Measurements from ENCODE around the gene PM20D1.
"Not testable (repeated sequence)": the region's sequence is repeated elsewhere in the genome, so short reads cannot be mapped to it uniquely, and the experiment has no call there.

Gene PM20D1

GRCh38 chr1:205826016-205826806 lies 23.7 kb downstream of the PM20D1 start:
- no peak for TF ChIP-seq POLR2A (IDR thresholded peaks at IDR 0.05; ENCODE audit: low read length)
- TF ChIP-seq GATA1 (IDR thresholded peaks at IDR 0.05; ENCODE audit: low read depth, low read length), result no peak

GRCh38 chr1:205824180-205824579 lies 25.8 kb downstream of the PM20D1 start:
- DNase-seq, result no peak
- no peak for TF ChIP-seq GATA1 (IDR thresholded peaks at IDR 0.05; ENCODE audit: low read depth, low read length)
- TF ChIP-seq POLR2A (IDR thresholded peaks at IDR 0.05; ENCODE audit: low read length), result no peak

More at GRCh38 chr1:205826016-205826806, 23.7 kb downstream of the PM20D1 start:
- no peak for DNase-seq

- DNase-seq, result not testable (repeated sequence)
These were observed 26.7 kb downstream of the PM20D1 start for GRCh38 chr1:205823260-205823659.

- DNase-seq, result no peak
These were observed 27.5 kb downstream of the PM20D1 start for GRCh38 chr1:205822397-205822796.

GRCh38 chr1:205817988-205818387 lies 31.9 kb downstream of the PM20D1 start:
- TF ChIP-seq POLR2A (IDR thresholded peaks at IDR 0.05; ENCODE audit: low read length) (no peak), GATA1 (IDR thresholded peaks at IDR 0.05; ENCODE audit: low read depth, low read length) (no peak)
- DNase-seq, result no peak

More at GRCh38 chr1:205822397-205822796, 27.5 kb downstream of the PM20D1 start:
- TF ChIP-seq POLR2A (IDR thresholded peaks at IDR 0.05; ENCODE audit: low read length) (no peak), GATA1 (IDR thresholded peaks at IDR 0.05; ENCODE audit: low read depth, low read length) (no peak)

- DNase-seq, result no peak
- TF ChIP-seq POLR2A (IDR thresholded peaks at IDR 0.05; ENCODE audit: low read length) (no peak), GATA1 (IDR thresholded peaks at IDR 0.05; ENCODE audit: low read depth, low read length) (no peak)
These were observed 32.6 kb downstream of the PM20D1 start for GRCh38 chr1:205817364-205817763.

GRCh38 chr1:205813755-205814058 lies 36.2 kb downstream of the PM20D1 start:
- no peak for TF ChIP-seq GATA1 (IDR thresholded peaks at IDR 0.05; ENCODE audit: low read depth, low read length)
- no peak for TF ChIP-seq POLR2A (IDR thresholded peaks at IDR 0.05; ENCODE audit: low read length)
- no peak for DNase-seq

- peak; percentile 93 to 95 for DNase-seq
- peak; percentile 66 for TF ChIP-seq POLR2A (IDR thresholded peaks at IDR 0.05; ENCODE audit: low read length)
- no peak for TF ChIP-seq GATA1 (IDR thresholded peaks at IDR 0.05; ENCODE audit: low read depth, low read length)
These were observed 36.8 kb downstream of the PM20D1 start, which contains the start of gene SLC41A1 for GRCh38 chr1:205812878-205813754. Gene SLC41A1 (minus strand): TSS chr1:205813198. CDS start chr1:205810441, 2,757 bp downstream.

GRCh38 chr1:205812271-205812877 lies 37.6 kb downstream of the PM20D1 start:
- peak; percentile 61 to 62 for DNase-seq
- TF ChIP-seq POLR2A (IDR thresholded peaks at IDR 0.05; ENCODE audit: low read length) (no peak), GATA1 (IDR thresholded peaks at IDR 0.05; ENCODE audit: low read depth, low read length) (no peak)

GRCh38 chr1:205811660-205812059 lies 38.3 kb downstream of the PM20D1 start:
- peak; percentile 86 to 92 for DNase-seq
- TF ChIP-seq POLR2A (IDR thresholded peaks at IDR 0.05; ENCODE audit: low read length) (peak; percentile 54), GATA1 (IDR thresholded peaks at IDR 0.05; ENCODE audit: low read depth, low read length) (no peak)

GRCh38 chr1:205810448-205811157 lies 39.3 kb downstream of the PM20D1 start:
- DNase-seq, result peak; percentile 52 to 67
- no peak for TF ChIP-seq GATA1 (IDR thresholded peaks at IDR 0.05; ENCODE audit: low read depth, low read length)
- TF ChIP-seq POLR2A (IDR thresholded peaks at IDR 0.05; ENCODE audit: low read length), result no peak

GRCh38 chr1:205809942-205810345 lies 40.0 kb downstream of the PM20D1 start:
- TF ChIP-seq GATA1 (IDR thresholded peaks at IDR 0.05; ENCODE audit: low read depth, low read length) (no peak), POLR2A (IDR thresholded peaks at IDR 0.05; ENCODE audit: low read length) (no peak)
- no peak for DNase-seq

GRCh38 chr1:205809469-205809868 lies 40.5 kb downstream of the PM20D1 start:
- TF ChIP-seq GATA1 (IDR thresholded peaks at IDR 0.05; ENCODE audit: low read depth, low read length) (no peak), POLR2A (IDR thresholded peaks at IDR 0.05; ENCODE audit: low read length) (no peak)
- no peak for DNase-seq

Measured in erythroblast (primary cell).